GM12878 (cell line): ENCODE data around the gene CIB2. TPM values are rescaled to one million over a fixed set of nuclear protein-coding genes. Genes with fewer than 3 reads are reported as not detected.

Experiments
- ATAC-seq: fragments of 200-7000 bp; cut with Tn5 transposase; 3 replicates; pipeline ENCODE4 v1.9.1; 2020; ENCODE audit warnings: mild to moderate bottlenecking, moderate library complexity
- BruUV-seq: library from RNA; stranded (reverse); fragments of 400-500 nt; replicated peaks from 2 replicates; lab custom pipeline; 2021; lab: Mats Ljungman, UMichigan
- CTCF ChIA-PET: fragments of 300-600 bp; sonication (Branson Sonifier 250); formaldehyde crosslinking; extraction: SDS; loops from one replicate; lab custom pipeline; 2021; ENCODE audit warnings: inconsistent platforms; lab: Yijun Ruan, JAX
- POLR2A ChIA-PET: fragments of 350-600 bp; formaldehyde crosslinking; extraction: SDS; loops from one replicate; lab custom pipeline; 2021; ENCODE audit warnings: inconsistent platforms; lab: Charles Lee
- RAD21 ChIA-PET: fragments of 300-600 bp; sonication (Branson Sonifier 250); formaldehyde crosslinking; loops from one replicate; lab custom pipeline; 2023; ENCODE audit warnings: antibody characterized with exemption; ENCODE audit not compliant: unreplicated experiment; lab: Charles Lee
- SMC1A ChIA-PET: fragments of 300-600 bp; sonication (Branson Sonifier 250); formaldehyde crosslinking; loops from one replicate; lab custom pipeline; 2023; ENCODE audit not compliant: unreplicated experiment, uncharacterized antibody; lab: Charles Lee
- DNase-seq: peaks from one replicate; pipeline ENCODE4 v3.0.0-alpha.2; 2011; ENCODE audit warnings: low read depth, low spot score
- FAIRE-seq: peaks from 3 replicates; lab custom pipeline; 2011; peaks lifted over from hg19 to GRCh38; lab: Jason Lieb, UNC
- H2AFZ ChIP-seq: 2 replicates; pipeline ENCODE4 v1.6.0; 2011; ENCODE audit warnings: low read depth, low read length, control low read depth; ENCODE audit not compliant: control insufficient read depth
- H3K27ac ChIP-seq: 2 replicates; pipeline ENCODE4 v1.5.1; 2011; ENCODE audit warnings: control low read depth; ENCODE audit not compliant: control insufficient read depth, insufficient read depth
- H3K27me3 ChIP-seq, 2 experiments: replicated peaks in 1 of 2; 2 replicates each; pipeline versions ENCODE4 v1.6.0 to v1.6.1; 2011; ENCODE audit warnings: low read length in 1 of 2; ENCODE audit not compliant: control insufficient read depth in 2 of 2, insufficient read depth in 2 of 2
- H3K36me3 ChIP-seq, 2 experiments: 2 replicates each; pipeline ENCODE4 v1.5.1; 2011; ENCODE audit warnings: low read length in 1 of 2; ENCODE audit not compliant: control insufficient read depth in 2 of 2, insufficient read depth in 2 of 2
- H3K4me1 ChIP-seq: 2 replicates; pipeline ENCODE4 v1.6.1; 2011; ENCODE audit warnings: mild to moderate bottlenecking, low read length, moderate library complexity, mixed read lengths; ENCODE audit not compliant: control insufficient read depth, insufficient read depth
- H3K4me2 ChIP-seq: 2 replicates; pipeline ENCODE4 v1.6.0; 2011; ENCODE audit warnings: control low read depth; ENCODE audit not compliant: control insufficient read depth, insufficient read depth
- H3K4me3 ChIP-seq: fragments of 200-600 bp; sonication (generic); 2 replicates; pipeline ENCODE4 v1.5.1; 2016
- H3K79me2 ChIP-seq: 2 replicates; pipeline ENCODE4 v1.6.0; 2011; ENCODE audit warnings: low read length; ENCODE audit not compliant: control insufficient read depth, insufficient read depth
- H3K9ac ChIP-seq: 2 replicates; pipeline ENCODE4 v1.8.0; 2011; ENCODE audit warnings: low read length, control low read depth, mixed read lengths; ENCODE audit not compliant: control insufficient read depth, insufficient read depth
- H3K9me3 ChIP-seq: replicated peaks from 3 replicates; pipeline ENCODE4 v1.5.1; 2011; ENCODE audit warnings: mild to moderate bottlenecking, low read length; ENCODE audit not compliant: control insufficient read depth, insufficient read depth
- H4K20me1 ChIP-seq: 2 replicates; pipeline ENCODE4 v1.6.0; 2011; ENCODE audit not compliant: control insufficient read depth, insufficient read depth
- ELK1 ChIP-seq: IDR thresholded peaks from 2 replicates; pipeline ENCODE4 v1.6.1; 2012; ENCODE audit warnings: low read depth, low read length, improper control_type of control experiment
- FOS ChIP-seq: IDR thresholded peaks from 3 replicates; pipeline ENCODE4 v1.6.1; 2011; ENCODE audit warnings: borderline replicate concordance; ENCODE audit not compliant: insufficient read length; ENCODE audit errors: extremely low read depth
- SMC3 ChIP-seq: IDR thresholded peaks from 2 replicates; pipeline ENCODE4 v1.6.1; 2011; ENCODE audit warnings: low read length, improper control_type of control experiment, borderline replicate concordance
- TAF1 ChIP-seq: IDR thresholded peaks from 2 replicates; pipeline ENCODE4 v1.6.1; 2011; ENCODE audit warnings: mild to moderate bottlenecking, low read depth, low read length, borderline replicate concordance
- WRNIP1 ChIP-seq: IDR thresholded peaks from 2 replicates; pipeline ENCODE4 v1.6.1; 2011; ENCODE audit warnings: low read depth, low read length, improper control_type of control experiment, borderline replicate concordance
- WGBS: methylation state at CpG from one replicate; pipeline ENCODE4 v1.1.6; 2016; ENCODE audit warnings: low lambda C conversion rate; ENCODE audit not compliant: insufficient replicate concordance, insufficient coverage; ENCODE audit errors: missing lambda C conversion rate; 5-methylcytosine and 5-hydroxymethylcytosine counted together
- in situ Hi-C: fragments of 300-500 bp; cut with MboI; formaldehyde crosslinking; loops from 9 replicates; pipeline ENCODE4 v1.14.3; 2018; ENCODE audit warnings: mixed read lengths
- intact Hi-C: fragments of 100-400 bp; cut with micrococcal nuclease; formaldehyde crosslinking; loops from one replicate; pipeline ENCODE4 v1.14.2; 2022; ENCODE audit not compliant: unreplicated experiment
- polyA plus RNA-seq, 11 experiments: library from polyadenylated mRNA; depleted of rRNA in 4 of 11; unstranded in 6 of 11; stranded (reverse) in 5 of 11; fragments of >200 nt; fragmentation: Nextera tagmentation in 4 of 11; fragmentation: Illumina TruSeq in 1 of 11; extraction: Ambion mirVana in 4 of 11; extraction: Trizol in 1 of 11; gene quantifications; 1 replicate in 1 of 11; 2 replicates in 10 of 11; pipeline versions ENCODE4 v1.2.1 to v1.2.3, GENCODE V29; 2011 to 2016; ENCODE audit warnings: inconsistent platforms in 2 of 11, missing spikeins in 2 of 11, low read depth in 1 of 11
- total RNA-seq, 4 experiments: library from RNA; depleted of rRNA in 3 of 4; stranded (reverse); fragments of >200 nt in 3 of 4; fragmentation: Illumina TruSeq in 1 of 4; extraction: Trizol in 1 of 4; gene quantifications; 2 replicates each; pipeline versions ENCODE4 v1.2.1 to v1.2.3, GENCODE V29; 2013 to 2021

Gene CIB2
- total and polyA plus RNA-seq, 10 of the 15 experiments (the other 5 are each of a cell fraction or from before 2014, with no cell fraction given) = 0.56 to 12.1 (median 7.1) TPM

- ChIA-PET CTCF (interaction anchor here (0.9 to 14.0 kb wide), 6 partner anchors 8 to 143 kb away, joined by 3 to 327 read pairs (median 5); partner anchors contain the start of gene TBC1D2B), SMC1A (interaction anchor here (1.7 to 13.4 kb wide), 5 partner anchors 12 to 136 kb away, joined by 7 to 184 read pairs (median 9); partner anchors contain the start of gene TBC1D2B), RAD21 (interaction anchor here (1.4 kb wide), 1 partner anchor 143 kb away, joined by 3 read pairs; no protein-coding TSS in a partner anchor), POLR2A (interaction anchor here (0.7 to 1.2 kb wide), 3 partner anchors 28 to 54 kb away, joined by 3 read pairs; no protein-coding TSS in a partner anchor)
- 5% methylated on average over 1 of the region's 1 CpG for WGBS
- H3K27me3 ChIP-seq = no peaks in the 10 kb centered on the region
- no peak overlapping the region for H2AFZ ChIP-seq
- H3K4me3 ChIP-seq = no peak overlapping the region
- no peaks in the 10 kb centered on the region for H4K20me1 ChIP-seq
- H3K36me3 ChIP-seq = no peaks in the 10 kb centered on the region
- in situ Hi-C loops (no loop called here), intact Hi-C loops (no loop called here)
- DNase-seq = no peak
- H3K79me2 ChIP-seq = no peaks in the 10 kb centered on the region
- no TSS peak for BruUV-seq
- no peak overlapping the region for H3K27ac ChIP-seq
- ATAC-seq = no peak
- H3K4me2 ChIP-seq = no peak overlapping the region
- peaks cover 29% of the 10 kb centered on the region for H3K4me1 ChIP-seq
- no peak for TF ChIP-seq WRNIP1
- no peak for TF ChIP-seq TAF1
- no peak for TF ChIP-seq ELK1
- no peak for TF ChIP-seq SMC3
- no peak for TF ChIP-seq FOS
- no peak for FAIRE-seq
- no peaks in the 10 kb centered on the region for H3K9me3 ChIP-seq
- no peak overlapping the region for H3K9ac ChIP-seq
These were observed 29.0 kb downstream of the CIB2 start for GRCh38 chr15:78102211-78102610.
